NK-92 treated with Interleukin-12 subunit alpha and Interleukin-12 subunit beta, amount 100 ng/mL, for 24 hours (cell line): Measurements from ENCODE around the gene KIF18B.

Experiments used
- DNase-seq: peaks from one replicate; lab custom pipeline; 2025; lab: John Stamatoyannopoulos, UW

Gene KIF18B

GRCh38 chr17:44918006-44918405 lies 29.6 kb downstream of the KIF18B start:
- no peak for DNase-seq

- DNase-seq, result no peak
These were observed 30.1 kb downstream of the KIF18B start for GRCh38 chr17:44917456-44917855.

GRCh38 chr17:44916781-44917241 lies 30.8 kb downstream of the KIF18B start:
- DNase-seq, result no peak

GRCh38 chr17:44915862-44916780 lies 31.5 kb downstream of the KIF18B start:
- no peak for DNase-seq

GRCh38 chr17:44915321-44915726 lies 32.2 kb downstream of the KIF18B start, which contains the start of gene GFAP:
Gene GFAP (minus strand): TSS chr17:44915500. CDS start chr17:44915486, 14 bp downstream.
- no peak for DNase-seq

- DNase-seq, result no peak
These were observed 32.8 kb downstream of the KIF18B start for GRCh38 chr17:44914698-44915271.

GRCh38 chr17:44914148-44914547 lies 33.4 kb downstream of the KIF18B start:
- DNase-seq, result no peak

- DNase-seq, result no peak
These were observed 33.9 kb downstream of the KIF18B start for GRCh38 chr17:44913676-44914075.

- DNase-seq, result no peak
These were observed 34.6 kb downstream of the KIF18B start for GRCh38 chr17:44912763-44913544.

GRCh38 chr17:44911133-44912001 lies 36.2 kb downstream of the KIF18B start:
- no peak for DNase-seq

- no peak for DNase-seq
These were observed 37.1 kb downstream of the KIF18B start for GRCh38 chr17:44910231-44911106.

- DNase-seq, result no peak
These were observed 37.9 kb downstream of the KIF18B start for GRCh38 chr17:44909681-44910144.

GRCh38 chr17:44908761-44909326 lies 38.7 kb downstream of the KIF18B start:
- no peak for DNase-seq

- no peak for DNase-seq
These were observed 39.7 kb downstream of the KIF18B start for GRCh38 chr17:44907729-44908470.

GRCh38 chr17:44906763-44907728 lies 40.5 kb downstream of the KIF18B start:
- no peak for DNase-seq

- DNase-seq, result no peak
These were observed 41.4 kb downstream of the KIF18B start for GRCh38 chr17:44906010-44906646.
